ENCODE data around the gene FEZF2. TPM values are rescaled to one million over a fixed set of nuclear protein-coding genes. Genes with fewer than 3 reads are reported as not detected.

The FEZF2 gene
- total and polyA plus RNA-seq, 4 donors = not detected

DNA sequence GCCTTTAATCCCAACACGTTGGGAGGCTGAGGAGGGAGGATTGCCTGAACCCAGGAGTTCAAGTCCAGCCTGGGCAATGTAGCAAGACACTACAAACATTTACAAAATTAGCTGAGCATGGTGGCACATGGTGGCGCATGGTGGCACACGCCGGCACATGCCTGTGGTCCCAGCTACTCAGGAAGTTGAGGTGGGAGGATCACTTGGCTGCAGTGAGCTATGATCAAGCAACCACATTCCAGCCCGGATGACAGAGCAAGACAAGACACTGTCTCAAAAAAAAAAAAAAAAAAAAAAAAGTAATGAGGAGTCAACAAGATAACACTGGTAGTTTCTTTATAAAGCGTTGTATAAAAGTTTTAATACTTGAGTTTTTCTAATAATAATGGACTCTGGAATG, 10.1 kb downstream of the FEZF2 start:
- DNase-seq (no peak), ATAC-seq (ENCODE audit: insufficient read depth, low FRiP score) (no peak)
- WGBS, 2 donors = 81 to 91% methylated on average over 6 of the region's 6 CpGs
- Histone ChIP-seq H3K9ac (ENCODE audit: insufficient read depth in 1 of 2, low read length in 2 of 2) (no peak overlapping the region), H3K36me3 (ENCODE audit: control insufficient read depth in 4 of 4, insufficient read depth in 4 of 4, low read length in 4 of 4) (no peaks in the 10 kb centered on the region), H3K4me3 (no peak overlapping the region), H3K9me3 (ENCODE audit: control insufficient read depth in 4 of 4, insufficient read depth in 3 of 4, low read length in 3 of 4) (peaks cover 0 to 3% (median 0%) of the 10 kb centered on the region in 4 donors), H3K27me3 (ENCODE audit: control insufficient read depth in 3 of 3, insufficient read depth in 3 of 3, low read length in 2 of 3) (peaks cover 4 to 75% (median 54%) of the 10 kb centered on the region in 3 donors), H3K27ac (ENCODE audit: low read depth in 1 of 2, low read length in 1 of 2) (no peak overlapping the region), H3K4me1 (ENCODE audit: control insufficient read depth in 5 of 5, insufficient read depth in 5 of 5, low read length in 5 of 5) (no peaks in the 10 kb centered on the region)
- no peak for TF ChIP-seq CTCF (IDR thresholded peaks at IDR 0.05; ENCODE audit: control extremely low read depth, extremely low read depth)

- no peak overlapping the region for H3K9ac ChIP-seq (ENCODE audit: insufficient read depth in 1 of 2, low read length in 2 of 2)
- WGBS, 2 donors = 58 to 70% methylated on average over 3 of the region's 3 CpGs
- H3K4me1 ChIP-seq (ENCODE audit: control insufficient read depth in 5 of 5, insufficient read depth in 5 of 5, low read length in 5 of 5) = no peaks in the 10 kb centered on the region
- no peak overlapping the region for H3K4me3 ChIP-seq
- H3K36me3 ChIP-seq (ENCODE audit: control insufficient read depth in 4 of 4, insufficient read depth in 4 of 4, low read length in 4 of 4) = no peaks in the 10 kb centered on the region
- no peak for TF ChIP-seq CTCF (IDR thresholded peaks at IDR 0.05; ENCODE audit: control extremely low read depth, extremely low read depth)
- H3K27ac ChIP-seq (ENCODE audit: low read depth in 1 of 2, low read length in 1 of 2) = no peak overlapping the region
- ATAC-seq (ENCODE audit: insufficient read depth, low FRiP score) (no peak), DNase-seq (no peak)
- peaks cover 0 to 3% (median 0%) of the 10 kb centered on the region in 4 donors for H3K9me3 ChIP-seq (ENCODE audit: control insufficient read depth in 4 of 4, insufficient read depth in 3 of 4, low read length in 3 of 4)
- H3K27me3 ChIP-seq (ENCODE audit: control insufficient read depth in 3 of 3, insufficient read depth in 3 of 3, low read length in 2 of 3) = peaks cover 0 to 71% (median 39%) of the 10 kb centered on the region in 3 donors
Measured at GRCh38 chr3:62361824-62362223, 11.5 kb downstream of the FEZF2 start.

DNA sequence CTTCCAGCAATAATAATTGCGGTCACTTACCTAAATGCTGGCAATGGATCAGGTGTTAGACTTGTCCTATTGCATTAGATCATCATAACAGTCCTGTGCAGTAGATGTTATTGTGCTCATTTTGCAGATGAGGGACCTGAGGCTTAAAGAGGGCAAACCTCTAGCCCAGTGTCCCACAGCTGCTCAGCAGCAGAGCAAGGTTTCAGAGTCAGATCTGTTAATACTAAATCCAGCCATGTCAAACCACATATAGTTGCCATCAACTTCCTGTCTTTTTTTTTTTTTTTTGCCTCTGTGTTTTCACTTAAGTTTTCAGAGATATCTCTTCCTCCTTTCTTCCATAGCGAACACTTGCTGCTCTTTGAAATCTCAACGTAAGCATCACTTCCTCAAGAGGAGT, 12.1 kb downstream of the FEZF2 start:
- no peak for TF ChIP-seq CTCF (IDR thresholded peaks at IDR 0.05; ENCODE audit: control extremely low read depth, extremely low read depth)
- no peaks in the 10 kb centered on the region for H3K36me3 ChIP-seq (ENCODE audit: control insufficient read depth in 4 of 4, insufficient read depth in 4 of 4, low read length in 4 of 4)
- ATAC-seq (ENCODE audit: insufficient read depth, low FRiP score) (no peak), DNase-seq (no peak)
- H3K9me3 ChIP-seq (ENCODE audit: control insufficient read depth in 4 of 4, insufficient read depth in 3 of 4, low read length in 3 of 4) = peaks cover 0 to 3% (median 0%) of the 10 kb centered on the region in 4 donors
- no peaks in the 10 kb centered on the region for H3K4me1 ChIP-seq (ENCODE audit: control insufficient read depth in 5 of 5, insufficient read depth in 5 of 5, low read length in 5 of 5)
- WGBS, 2 donors = 76 to 83% methylated on average over 3 of the region's 3 CpGs
- H3K9ac ChIP-seq (ENCODE audit: insufficient read depth in 1 of 2, low read length in 2 of 2) = no peak overlapping the region
- no peak overlapping the region for H3K4me3 ChIP-seq
- H3K27ac ChIP-seq (ENCODE audit: low read depth in 1 of 2, low read length in 1 of 2) = no peak overlapping the region
- peaks cover 0 to 71% (median 34%) of the 10 kb centered on the region in 3 donors for H3K27me3 ChIP-seq (ENCODE audit: control insufficient read depth in 3 of 3, insufficient read depth in 3 of 3, low read length in 2 of 3)

GRCh38 chr3:62359531-62359930, 13.8 kb downstream of the FEZF2 start:
- H3K36me3 ChIP-seq (ENCODE audit: control insufficient read depth in 4 of 4, insufficient read depth in 4 of 4, low read length in 4 of 4) = no peaks in the 10 kb centered on the region
- H3K27me3 ChIP-seq (ENCODE audit: control insufficient read depth in 3 of 3, insufficient read depth in 3 of 3, low read length in 2 of 3) = peaks cover 0 to 71% (median 20%) of the 10 kb centered on the region in 3 donors
- H3K9me3 ChIP-seq (ENCODE audit: control insufficient read depth in 4 of 4, insufficient read depth in 3 of 4, low read length in 3 of 4) = peaks cover 0 to 2% (median 0%) of the 10 kb centered on the region in 4 donors
- no peak for TF ChIP-seq CTCF (IDR thresholded peaks at IDR 0.05; ENCODE audit: control extremely low read depth, extremely low read depth)
- no peak overlapping the region for H3K27ac ChIP-seq (ENCODE audit: low read depth in 1 of 2, low read length in 1 of 2)
- no peak for DNase-seq
- no peaks in the 10 kb centered on the region for H3K4me1 ChIP-seq (ENCODE audit: control insufficient read depth in 5 of 5, insufficient read depth in 5 of 5, low read length in 5 of 5)
- ATAC-seq (ENCODE audit: insufficient read depth, low FRiP score) = no peak
- H3K9ac ChIP-seq (ENCODE audit: insufficient read depth in 1 of 2, low read length in 2 of 2) = no peak overlapping the region
- H3K4me3 ChIP-seq = no peak overlapping the region
- 81 to 82% methylated on average over 4 of the region's 4 CpGs for WGBS, 2 donors

All from lung (tissue), 12 donors.